Adrenal gland (tissue), 5 donors: ENCODE results near the gene BUD13.

Experiments
- POLR2A ChIP-seq, 2 donors: fragments of 450-650 bp; IDR thresholded peaks; one replicate each; pipeline ENCODE4 v1.6.1; 2017; ENCODE audit warnings: antibody characterized with exemption in 2 of 2, mild to moderate bottlenecking in 2 of 2, moderate library complexity in 1 of 2
- TF ChIP-seq, protein P1 (sequence below), 6 experiments: fragments of 450-650 bp in 4 of 6; fragments of 200-600 bp in 2 of 6; sonication (generic) in 1 of 6; IDR thresholded peaks; 1 replicate in 5 of 6; 2 replicates in 1 of 6; pipeline versions ENCODE4 v1.5.1 to v1.8.0; 2016 to 2021; ENCODE audit warnings: antibody characterized with exemption in 6 of 6, mild to moderate bottlenecking in 2 of 6, moderate library complexity in 1 of 6
- donor health status: DM: no; HTN: no; CAD: no.

DNA sequence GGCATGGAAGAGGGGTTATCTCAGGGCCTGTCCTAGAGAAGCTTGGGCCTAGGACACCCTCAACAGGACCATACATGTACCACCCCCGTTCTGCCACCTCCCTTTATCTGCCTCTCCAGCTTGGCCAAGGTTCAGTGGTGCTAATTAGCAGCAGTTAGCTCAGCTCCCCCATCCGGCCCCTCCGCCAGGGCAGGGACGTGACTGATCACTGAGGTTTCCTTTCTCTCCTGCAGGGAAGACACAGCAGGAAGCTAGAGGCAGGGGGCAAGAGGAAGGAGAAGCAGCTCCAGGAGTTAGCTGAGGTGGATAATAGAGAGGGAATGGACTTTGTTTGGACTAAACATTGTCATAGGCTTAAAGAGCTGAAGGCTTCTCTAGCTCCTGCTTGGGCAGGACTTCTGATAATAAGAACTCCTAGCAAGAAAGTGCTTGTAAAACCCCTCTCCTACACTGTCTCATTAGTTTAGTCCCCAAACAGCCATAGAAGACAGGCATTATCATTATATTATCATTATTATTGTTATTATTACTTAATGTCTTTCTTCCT lies 53.8 kb downstream of the BUD13 start:
- TF ChIP-seq, protein P1, sequence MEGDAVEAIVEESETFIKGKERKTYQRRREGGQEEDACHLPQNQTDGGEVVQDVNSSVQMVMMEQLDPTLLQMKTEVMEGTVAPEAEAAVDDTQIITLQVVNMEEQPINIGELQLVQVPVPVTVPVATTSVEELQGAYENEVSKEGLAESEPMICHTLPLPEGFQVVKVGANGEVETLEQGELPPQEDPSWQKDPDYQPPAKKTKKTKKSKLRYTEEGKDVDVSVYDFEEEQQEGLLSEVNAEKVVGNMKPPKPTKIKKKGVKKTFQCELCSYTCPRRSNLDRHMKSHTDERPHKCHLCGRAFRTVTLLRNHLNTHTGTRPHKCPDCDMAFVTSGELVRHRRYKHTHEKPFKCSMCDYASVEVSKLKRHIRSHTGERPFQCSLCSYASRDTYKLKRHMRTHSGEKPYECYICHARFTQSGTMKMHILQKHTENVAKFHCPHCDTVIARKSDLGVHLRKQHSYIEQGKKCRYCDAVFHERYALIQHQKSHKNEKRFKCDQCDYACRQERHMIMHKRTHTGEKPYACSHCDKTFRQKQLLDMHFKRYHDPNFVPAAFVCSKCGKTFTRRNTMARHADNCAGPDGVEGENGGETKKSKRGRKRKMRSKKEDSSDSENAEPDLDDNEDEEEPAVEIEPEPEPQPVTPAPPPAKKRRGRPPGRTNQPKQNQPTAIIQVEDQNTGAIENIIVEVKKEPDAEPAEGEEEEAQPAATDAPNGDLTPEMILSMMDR (IDR thresholded peaks at IDR 0.05), result no peak
- TF ChIP-seq POLR2A (IDR thresholded peaks at IDR 0.05), result no peak
